HG02885 (cell line): ENCODE measurements around the gene FAM83C.

Experiments used
- ATAC-seq: cut with Tn5 transposase; IDR thresholded peaks from one replicate; pipeline ENCODE4 v1.9.1; 2021; ENCODE audit warnings: mild to moderate bottlenecking; ENCODE audit not compliant: unreplicated experiment, poor library complexity

Gene FAM83C

GRCh38 chr20:35291654-35292503, at the start of gene FAM83C:
Gene FAM83C, minus strand, starts transcription at chr20:35292425. Its CDS starts 121 bp downstream, at chr20:35292304.
- ATAC-seq = no peak

GRCh38 chr20:35341366-35342028, 49.3 kb upstream of the FAM83C start:
- no peak for ATAC-seq

GRCh38 chr20:35340436-35340835, 48.2 kb upstream of the FAM83C start:
- ATAC-seq = no peak

- no peak for ATAC-seq
These were observed 47.4 kb upstream of the FAM83C start for GRCh38 chr20:35339636-35340035.

- ATAC-seq = no peak
These were observed 46.8 kb upstream of the FAM83C start for GRCh38 chr20:35339007-35339406.

- ATAC-seq = no peak
These were observed 42.3 kb upstream of the FAM83C start for GRCh38 chr20:35334311-35335101.

GRCh38 chr20:35333606-35334005, 41.4 kb upstream of the FAM83C start:
- no peak for ATAC-seq

- ATAC-seq = no peak
These were observed 40.4 kb upstream of the FAM83C start for GRCh38 chr20:35332540-35333200.

- no peak for ATAC-seq
These were observed 37.4 kb upstream of the FAM83C start for GRCh38 chr20:35329435-35330139.

GRCh38 chr20:35328689-35329088, 36.5 kb upstream of the FAM83C start:
- ATAC-seq = no peak

- no peak for ATAC-seq
These were observed 36.0 kb upstream of the FAM83C start for GRCh38 chr20:35328095-35328685.

- ATAC-seq = no peak
These were observed 35.1 kb upstream of the FAM83C start for GRCh38 chr20:35327074-35327976.

- ATAC-seq = no peak
These were observed 34.5 kb upstream of the FAM83C start for GRCh38 chr20:35326740-35327073.

- ATAC-seq = no peak
These were observed 34.0 kb upstream of the FAM83C start for GRCh38 chr20:35326021-35326739.

- no peak for ATAC-seq
These were observed 33.2 kb upstream of the FAM83C start for GRCh38 chr20:35325401-35325800.

- ATAC-seq = no peak
These were observed 28.3 kb upstream of the FAM83C start for GRCh38 chr20:35320396-35321126.

- no peak for ATAC-seq
These were observed 27.6 kb upstream of the FAM83C start for GRCh38 chr20:35319871-35320197.
